GM21515 (cell line): ENCODE measurements around the gene ZNF862.

ENCODE experiments used
- ATAC-seq: cut with Tn5 transposase; IDR thresholded peaks from one replicate; pipeline ENCODE4 v1.9.1; 2021; ENCODE audit not compliant: unreplicated experiment

Gene ZNF862

DNA sequence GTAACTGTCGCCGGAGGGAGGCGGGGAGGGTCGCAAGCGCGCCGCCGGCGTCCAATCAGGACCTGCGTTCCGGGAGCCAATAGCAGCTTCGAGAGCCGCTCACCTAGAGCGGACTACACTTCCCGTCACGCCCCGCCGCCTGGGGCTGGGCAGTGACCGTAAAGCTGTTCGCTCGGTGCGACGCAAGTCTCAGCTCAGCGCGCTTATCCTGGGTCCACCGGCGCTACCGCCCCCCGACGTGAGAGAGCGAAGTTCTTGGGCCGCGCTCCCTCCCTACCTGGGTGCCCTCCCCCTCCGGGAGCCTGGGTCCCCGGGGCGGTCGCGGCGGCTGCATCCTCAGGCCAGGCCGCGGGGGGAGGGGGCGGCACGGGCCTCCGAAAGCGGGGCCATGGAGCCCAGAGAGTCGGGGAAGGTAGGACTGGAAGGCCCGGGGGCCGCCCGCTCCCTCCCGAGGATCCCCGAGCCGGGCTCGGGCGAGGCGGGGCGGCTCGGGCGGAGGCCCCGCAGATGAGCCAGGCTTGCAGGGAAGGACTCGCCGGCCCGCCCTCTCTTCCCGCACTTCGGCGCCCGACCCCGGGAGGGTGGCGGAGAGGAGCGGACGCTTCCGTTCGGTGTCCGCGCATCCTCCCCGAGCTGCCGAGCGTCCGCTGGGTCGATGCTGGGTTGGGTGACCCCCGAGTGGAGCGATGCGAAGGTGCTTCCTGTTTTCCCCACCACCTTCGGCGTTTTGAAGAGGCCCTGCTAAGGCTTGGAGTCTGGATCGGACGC, at the start of gene ZNF862:
Gene ZNF862, plus strand, starts transcription at position 152 of the 768 bp plus-strand sequence. Its CDS starts 237 bp downstream, at position 389.
- ATAC-seq = peak; percentile 99

DNA sequence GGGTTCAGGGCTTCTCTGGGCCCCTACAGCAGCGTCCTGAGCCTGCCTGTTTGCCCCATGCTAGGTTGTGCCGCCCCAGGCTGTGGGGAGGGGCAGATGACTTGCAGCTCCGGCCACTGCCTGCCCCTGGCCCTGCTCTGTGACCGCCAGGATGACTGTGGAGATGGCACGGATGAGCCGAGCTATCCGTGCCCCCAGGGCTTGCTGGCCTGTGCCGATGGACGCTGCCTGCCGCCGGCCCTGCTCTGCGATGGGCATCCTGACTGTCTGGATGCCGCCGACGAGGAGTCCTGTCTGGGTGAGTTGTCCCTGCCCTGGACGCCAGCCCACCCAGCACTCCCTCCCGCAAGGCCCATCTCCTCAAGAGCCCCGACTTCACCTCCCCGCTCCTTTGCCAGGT, 49.1 kb upstream of the ZNF862 start:
- ATAC-seq = no peak

DNA sequence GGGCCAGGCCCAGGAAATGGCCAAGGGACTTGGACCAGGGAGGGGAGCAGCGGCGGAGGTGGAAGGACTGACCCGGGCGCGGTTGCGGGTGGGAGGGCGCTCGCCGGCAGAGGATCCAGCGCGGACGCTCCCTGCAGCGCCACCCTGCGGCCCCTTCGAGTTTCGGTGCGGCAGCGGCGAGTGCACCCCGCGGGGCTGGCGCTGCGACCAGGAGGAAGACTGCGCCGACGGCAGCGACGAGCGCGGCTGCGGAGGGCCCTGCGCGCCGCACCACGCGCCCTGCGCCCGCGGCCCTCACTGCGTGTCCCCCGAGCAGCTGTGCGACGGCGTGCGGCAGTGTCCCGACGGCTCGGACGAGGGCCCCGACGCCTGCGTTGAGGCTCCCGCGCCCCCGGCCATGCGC, 48.0 kb upstream of the ZNF862 start:
- no peak for ATAC-seq

DNA sequence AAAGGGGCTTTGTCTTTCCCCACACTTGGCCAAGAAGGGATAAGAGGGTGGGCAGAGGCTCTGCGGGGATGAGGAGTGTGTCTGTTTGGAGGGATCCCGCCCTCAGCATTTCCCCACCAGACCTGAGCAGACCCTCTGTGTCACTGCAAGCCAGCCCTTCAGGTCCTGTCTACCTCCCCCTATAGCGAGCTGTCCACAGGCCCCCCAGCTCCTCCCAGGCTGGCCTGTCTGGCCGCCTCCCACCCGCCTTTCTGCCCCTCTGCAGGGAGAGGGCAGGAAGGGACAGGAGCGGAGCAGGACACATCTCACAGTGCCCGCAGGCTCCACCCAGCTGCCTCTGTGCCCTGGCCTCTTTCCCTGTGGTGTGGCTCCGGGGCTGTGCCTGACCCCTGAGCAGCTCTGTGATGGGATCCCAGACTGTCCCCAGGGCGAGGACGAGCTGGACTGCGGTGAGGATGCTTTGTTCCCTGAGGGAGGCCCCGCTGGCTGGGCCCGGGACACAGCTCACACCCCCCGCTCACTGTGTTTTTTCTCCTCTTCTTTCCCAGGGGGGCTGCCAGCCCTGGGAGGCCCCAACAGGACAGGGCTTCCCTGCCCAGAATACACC, 47.3 kb upstream of the ZNF862 start:
- no peak for ATAC-seq

DNA sequence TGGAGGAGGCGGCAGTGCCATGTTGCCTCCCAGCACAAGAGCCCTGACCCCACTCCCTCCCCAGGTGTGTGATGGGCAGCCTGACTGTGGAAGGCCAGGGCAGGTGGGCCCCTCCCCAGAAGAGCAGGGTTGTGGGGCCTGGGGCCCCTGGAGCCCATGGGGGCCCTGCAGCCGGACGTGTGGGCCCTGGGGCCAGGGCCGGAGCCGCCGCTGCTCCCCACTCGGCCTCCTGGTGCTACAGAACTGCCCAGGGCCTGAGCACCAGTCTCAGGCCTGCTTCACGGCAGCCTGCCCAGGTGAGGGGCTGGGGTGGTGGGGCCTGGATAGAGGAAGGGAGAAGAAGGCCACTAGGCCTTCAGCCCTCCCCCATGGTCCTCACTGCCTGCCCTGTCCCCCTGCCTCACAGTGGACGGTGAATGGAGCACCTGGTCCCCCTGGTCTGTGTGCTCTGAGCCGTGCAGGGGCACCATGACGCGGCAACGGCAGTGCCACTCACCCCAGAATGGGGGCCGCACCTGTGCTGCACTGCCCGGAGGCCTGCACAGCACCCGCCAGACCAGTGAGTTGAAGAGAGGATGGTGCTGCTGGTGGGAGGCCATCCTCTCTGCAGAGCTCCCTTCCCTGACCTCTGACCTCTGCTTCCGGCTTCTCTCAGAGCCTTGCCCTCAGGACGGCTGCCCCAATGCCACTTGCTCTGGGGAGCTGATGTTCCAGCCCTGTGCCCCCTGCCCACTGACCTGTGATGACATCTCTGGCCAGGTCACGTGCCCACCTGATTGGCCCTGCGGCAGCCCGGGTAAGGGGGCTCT, 46.6 kb upstream of the ZNF862 start:
- no peak for ATAC-seq

DNA sequence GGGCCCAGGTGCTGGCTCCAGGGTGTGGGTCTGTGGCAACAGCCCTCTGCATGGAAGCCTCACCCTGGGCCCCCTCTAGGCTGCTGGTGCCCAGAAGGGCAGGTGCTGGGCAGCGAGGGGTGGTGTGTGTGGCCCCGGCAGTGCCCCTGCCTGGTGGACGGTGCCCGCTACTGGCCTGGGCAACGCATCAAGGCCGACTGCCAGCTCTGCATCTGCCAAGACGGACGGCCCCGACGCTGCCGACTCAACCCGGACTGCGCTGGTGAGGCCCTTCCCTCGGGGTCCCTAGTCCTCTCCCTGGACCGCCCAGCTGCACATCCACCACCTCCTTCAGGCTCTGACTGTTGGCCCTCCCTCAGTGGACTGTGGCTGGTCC, 46.0 kb upstream of the ZNF862 start:
- no peak for ATAC-seq

DNA sequence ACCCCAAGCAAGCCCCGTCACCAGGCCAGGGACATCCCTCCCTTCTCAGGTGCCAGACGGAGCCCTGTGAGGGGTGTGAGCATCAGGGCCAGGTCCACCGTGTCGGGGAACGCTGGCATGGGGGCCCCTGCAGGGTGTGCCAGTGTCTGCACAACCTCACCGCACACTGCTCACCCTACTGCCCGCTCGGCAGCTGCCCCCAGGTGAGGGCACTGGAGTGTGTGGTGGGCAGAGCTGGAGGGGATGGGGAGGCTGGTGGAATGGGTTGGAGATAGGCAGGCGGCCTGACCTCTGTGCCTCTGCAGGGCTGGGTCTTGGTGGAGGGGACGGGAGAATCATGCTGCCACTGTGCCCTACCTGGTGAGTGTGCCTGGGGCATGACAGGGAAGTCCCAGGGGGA, 44.9 kb upstream of the ZNF862 start:
- ATAC-seq = no peak

DNA sequence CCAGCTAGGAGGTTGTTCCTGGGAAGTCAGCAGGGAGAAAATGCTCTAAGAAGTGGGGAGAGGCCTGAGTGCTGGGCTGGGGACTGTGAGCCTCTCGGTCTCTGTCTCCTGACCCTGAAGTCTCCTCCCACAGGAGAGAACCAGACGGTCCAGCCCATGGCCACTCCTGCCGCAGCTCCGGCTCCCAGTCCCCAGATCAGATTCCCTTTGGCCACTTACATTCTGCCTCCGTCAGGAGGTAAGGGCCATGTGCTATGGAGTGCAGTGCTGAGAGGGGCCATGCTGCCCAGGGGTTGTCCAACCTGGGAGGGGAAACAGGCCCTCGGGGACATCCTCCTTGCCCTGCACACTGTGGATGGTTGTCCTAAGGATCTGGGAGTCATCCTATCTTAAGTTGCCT, 43.5 kb upstream of the ZNF862 start:
- no peak for ATAC-seq

DNA sequence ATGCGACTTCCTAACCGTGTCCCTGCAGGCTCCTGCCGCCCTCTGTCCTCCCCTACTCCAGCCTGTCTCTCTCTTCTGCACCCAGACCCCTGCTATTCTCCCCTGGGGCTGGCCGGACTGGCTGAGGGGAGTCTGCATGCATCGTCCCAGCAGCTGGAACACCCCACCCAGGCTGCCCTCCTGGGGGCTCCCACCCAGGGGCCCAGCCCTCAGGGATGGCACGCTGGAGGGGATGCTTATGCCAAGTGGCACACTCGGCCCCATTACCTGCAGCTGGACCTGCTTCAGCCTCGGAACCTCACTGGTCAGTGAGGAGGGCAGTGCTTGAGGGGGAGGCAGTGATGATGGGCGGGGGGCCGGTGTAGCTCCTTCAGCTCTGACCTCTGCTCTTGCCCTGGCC, 43.0 kb upstream of the ZNF862 start:
- no peak for ATAC-seq

DNA sequence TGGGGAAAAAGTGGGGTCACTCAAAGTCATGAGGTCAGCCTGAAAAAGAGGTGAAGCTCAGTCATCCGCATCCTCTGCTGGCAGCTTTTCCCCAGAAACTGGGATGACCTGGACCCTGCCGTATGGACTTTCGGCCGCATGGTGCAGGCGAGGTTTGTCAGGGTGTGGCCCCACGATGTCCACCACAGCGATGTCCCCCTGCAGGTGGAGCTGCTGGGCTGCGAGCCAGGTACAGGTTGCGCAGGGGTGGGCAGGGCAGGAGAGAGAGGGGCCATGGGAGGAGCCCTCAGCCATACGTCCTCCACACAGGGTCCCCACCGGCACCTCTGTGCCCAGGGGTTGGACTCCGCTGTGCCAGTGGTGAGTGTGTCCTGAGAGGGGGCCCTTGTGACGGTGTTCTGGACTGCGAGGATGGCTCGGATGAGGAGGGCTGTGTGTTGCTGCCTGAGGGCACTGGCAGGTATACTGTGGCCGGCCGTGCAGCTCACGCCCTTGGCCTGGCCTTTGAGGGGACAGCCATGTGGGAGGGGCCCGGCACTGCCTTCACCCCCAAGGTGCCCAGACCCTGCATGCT, 41.8 kb upstream of the ZNF862 start:
- ATAC-seq = no peak

DNA sequence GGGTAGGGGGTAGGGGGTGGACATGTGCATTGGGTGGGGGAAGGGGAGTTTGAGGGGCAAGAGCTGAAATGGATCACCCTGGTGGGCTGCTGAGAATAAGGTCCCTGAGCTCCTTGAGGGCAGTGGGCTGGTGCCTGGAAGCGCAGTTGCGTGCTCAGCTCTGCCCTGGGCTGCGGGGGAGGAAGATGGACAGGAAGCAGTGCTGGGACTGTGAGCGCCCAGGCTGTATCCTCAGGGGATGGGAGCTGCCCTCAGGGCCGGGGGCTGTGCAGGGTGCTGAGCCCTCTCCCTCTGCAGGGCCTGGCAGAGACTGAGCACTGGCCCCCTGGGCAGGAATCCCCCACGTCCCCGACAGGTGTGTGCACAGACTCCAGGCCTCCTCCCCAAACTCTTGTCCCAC, 40.4 kb upstream of the ZNF862 start:
- ATAC-seq = no peak

DNA sequence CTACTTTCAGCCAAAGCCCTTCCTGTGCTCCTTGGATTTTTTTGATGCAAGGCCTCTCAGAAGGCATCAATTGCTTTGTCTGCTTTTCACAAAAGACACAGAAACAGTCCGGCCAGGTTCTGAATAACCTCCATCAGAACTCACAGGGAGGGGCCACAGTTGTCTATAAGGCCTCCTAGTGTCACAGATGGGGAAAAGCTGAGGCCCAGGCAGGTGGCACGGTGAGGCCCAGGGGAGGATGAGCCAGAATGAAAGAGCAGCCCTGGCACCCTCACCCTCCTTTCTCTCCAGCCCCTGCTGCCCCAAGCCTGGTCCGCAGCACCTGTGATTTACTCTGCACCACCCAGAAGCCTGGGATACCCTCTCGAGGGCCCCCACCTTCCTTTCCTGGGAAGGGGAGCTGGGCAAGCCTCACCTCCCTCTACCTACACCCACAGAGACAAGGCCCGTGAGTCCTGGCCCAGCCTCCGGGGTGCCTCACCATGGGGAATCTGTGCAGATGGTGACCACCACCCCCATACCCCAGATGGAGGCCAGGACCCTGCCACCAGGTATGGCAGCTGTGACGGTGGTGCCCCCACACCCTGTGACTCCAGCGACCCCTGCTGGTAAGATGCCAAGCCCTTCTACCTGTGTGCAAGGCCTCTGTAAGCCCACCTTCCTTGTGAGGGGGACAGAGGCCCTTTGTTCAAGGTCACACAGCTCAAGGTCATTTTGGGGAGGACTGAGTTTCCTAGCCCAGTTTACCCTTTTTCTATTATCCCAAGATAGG, 38.6 kb upstream of the ZNF862 start:
- ATAC-seq = no peak

DNA sequence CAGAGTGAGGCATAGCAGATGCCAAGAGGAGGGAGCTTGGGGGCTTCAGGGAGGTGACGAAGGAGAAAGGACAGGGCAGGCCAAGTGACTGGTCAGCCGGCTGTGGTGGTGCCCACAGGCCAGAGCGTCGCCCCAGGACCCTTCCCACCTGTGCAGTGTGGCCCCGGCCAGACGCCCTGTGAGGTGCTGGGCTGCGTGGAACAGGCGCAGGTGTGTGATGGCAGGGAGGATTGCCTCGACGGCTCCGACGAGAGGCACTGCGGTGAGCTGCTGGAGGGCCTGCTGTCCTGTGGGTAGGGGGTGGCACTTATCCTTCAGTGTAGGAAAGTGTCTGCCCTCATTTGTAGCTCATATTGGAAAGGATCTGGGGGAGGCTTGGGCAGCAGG, 38.0 kb upstream of the ZNF862 start:
- ATAC-seq = no peak

DNA sequence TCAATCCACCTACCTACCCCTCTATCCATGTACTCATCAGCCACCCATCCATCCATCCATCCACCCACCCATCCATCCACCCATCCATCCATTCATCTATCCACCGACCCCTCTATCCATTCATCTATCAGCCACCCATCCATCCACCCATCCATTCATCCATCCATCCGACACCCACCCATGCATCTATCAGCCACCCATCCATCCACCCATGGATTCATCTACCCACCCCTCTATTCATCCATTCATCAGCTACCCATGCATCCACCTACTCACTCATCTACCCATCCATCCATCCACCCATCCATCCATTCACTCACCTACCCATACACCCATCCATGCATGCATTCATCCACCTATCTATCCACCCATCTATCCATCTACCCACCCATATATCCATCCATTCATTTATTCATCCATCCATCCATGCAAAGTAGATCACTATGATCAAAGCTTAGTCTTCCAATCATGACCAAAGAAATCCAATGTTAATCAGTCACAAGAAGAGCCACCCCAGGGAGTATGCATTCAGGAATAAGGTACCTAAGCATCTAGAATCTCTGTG, 37.1 kb upstream of the ZNF862 start:
- no peak for ATAC-seq

DNA sequence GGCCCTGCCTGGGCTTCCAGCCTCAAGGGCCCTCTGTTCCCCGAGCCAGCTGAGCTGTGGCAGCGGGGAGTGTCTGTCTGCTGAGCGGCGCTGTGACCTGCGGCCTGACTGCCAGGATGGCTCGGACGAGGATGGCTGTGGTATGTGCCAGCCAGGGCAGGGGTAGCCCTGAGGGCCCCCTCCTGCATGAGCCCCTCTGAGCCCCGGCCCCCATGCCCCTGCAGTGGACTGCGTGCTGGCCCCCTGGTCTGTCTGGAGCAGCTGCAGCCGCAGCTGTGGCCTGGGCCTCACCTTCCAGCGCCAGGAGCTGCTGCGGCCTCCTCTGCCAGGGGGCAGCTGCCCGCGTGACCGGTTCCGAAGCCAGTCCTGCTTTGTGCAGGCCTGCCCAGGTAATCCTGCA, 36.4 kb upstream of the ZNF862 start:
- ATAC-seq = no peak

DNA sequence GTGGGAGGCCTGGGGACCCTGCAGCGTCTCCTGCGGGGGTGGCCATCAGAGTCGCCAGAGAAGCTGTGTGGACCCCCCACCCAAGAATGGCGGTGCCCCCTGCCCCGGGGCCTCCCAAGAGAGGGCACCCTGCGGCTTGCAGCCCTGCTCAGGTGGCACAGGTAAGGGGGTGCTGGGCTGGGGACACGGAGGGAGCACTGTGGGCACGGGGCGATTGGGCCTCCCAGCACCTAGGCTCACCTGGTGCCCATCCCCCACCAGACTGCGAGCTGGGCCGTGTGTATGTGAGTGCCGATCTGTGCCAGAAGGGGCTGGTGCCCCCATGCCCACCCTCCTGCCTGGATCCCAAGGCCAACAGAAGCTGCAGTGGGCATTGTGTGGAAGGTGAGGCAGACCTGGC, 35.2 kb upstream of the ZNF862 start:
- ATAC-seq = no peak

DNA sequence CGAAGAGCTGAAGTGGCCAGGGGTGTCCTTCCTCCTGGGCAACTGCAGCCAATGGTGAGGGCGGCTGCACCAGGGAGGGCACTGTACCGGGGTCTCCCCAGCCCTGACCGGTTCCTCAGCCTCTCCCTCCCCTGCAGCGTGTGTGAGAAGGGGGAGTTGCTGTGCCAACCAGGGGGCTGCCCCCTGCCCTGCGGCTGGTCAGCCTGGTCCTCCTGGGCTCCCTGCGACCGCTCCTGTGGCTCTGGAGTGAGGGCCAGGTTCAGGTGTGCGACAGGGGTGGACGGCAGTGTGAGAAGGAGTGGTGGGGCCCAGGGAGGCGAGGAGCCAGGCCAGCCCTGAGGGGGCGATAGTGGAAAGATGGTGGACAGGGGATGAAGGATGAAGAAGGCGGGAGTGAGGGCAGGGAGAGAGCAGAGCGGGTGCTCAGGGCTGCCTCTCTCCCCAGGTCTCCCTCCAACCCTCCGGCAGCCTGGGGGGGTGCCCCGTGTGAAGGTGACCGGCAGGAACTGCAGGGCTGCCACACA, 34.6 kb upstream of the ZNF862 start:
- no peak for ATAC-seq

DNA sequence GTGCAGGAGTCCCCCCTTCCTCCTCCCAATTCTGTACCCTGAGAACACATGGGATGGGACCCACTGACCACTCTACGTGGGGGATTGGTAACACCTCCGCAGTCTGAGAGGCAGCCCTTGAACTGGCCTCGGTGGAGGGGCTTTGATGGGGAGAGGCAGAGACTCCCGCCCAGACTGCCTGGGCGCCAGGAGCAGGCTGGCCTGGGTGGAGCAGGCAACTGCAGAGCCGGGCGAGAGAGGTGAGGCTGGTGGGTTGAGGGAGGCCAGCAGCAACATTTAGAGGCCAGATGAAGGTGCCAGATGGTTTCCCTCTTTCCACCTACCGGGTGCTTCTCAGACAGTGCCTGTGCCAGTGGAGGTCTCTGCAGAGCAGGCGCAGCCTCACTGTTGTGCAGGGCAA, 34.1 kb upstream of the ZNF862 start:
- no peak for ATAC-seq

DNA sequence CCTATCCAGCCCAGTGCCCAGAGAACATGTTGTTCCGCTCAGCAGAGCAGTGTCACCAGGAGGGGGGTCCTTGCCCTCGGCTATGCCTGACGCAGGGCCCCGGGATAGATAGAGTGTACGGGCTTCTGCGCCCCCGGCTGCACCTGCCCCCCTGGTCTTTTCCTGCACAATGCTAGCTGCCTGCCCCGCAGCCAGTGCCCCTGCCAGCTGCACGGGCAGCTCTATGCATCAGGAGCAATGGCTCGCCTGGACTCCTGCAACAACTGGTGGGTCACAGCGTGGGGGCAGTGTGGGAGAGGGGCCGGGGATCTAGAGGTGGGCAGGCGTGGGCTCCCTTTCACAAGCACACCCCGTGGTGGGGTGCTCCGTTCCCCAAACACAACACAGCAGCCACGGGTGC, 31.4 kb upstream of the ZNF862 start:
- ATAC-seq = no peak

DNA sequence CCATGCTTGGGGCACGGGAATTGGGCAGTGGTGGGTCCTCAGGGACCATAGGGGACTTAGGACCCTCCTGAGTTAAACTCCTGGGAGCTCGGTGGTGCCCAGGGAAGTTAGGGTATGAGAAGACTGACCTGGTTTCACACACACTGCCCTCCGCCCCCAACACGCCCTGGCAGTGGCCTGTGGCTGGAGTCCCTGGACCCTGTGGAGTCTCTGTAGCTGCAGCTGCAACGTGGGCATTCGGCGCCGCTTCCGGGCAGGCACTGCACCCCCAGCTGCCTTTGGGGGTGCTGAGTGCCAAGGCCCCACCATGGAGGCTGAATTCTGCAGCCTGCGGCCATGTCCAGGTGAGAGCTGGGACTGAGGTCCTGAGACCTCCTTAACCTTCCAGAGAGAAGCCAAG, 29.9 kb upstream of the ZNF862 start:
- no peak for ATAC-seq
